Measurements from ENCODE around the gene ALDOA.
"Not testable (repeated sequence)": the region's sequence is repeated elsewhere in the genome, so short reads cannot be mapped to it uniquely, and the experiment has no call there.

The ALDOA gene

GRCh38 chr16:30092373-30093010, 26.9 kb downstream of the ALDOA start:
- DNase-seq: peak; percentile 83

- no peak for DNase-seq
Observed at GRCh38 chr16:30094541-30095165, 29.1 kb downstream of the ALDOA start.

DNA sequence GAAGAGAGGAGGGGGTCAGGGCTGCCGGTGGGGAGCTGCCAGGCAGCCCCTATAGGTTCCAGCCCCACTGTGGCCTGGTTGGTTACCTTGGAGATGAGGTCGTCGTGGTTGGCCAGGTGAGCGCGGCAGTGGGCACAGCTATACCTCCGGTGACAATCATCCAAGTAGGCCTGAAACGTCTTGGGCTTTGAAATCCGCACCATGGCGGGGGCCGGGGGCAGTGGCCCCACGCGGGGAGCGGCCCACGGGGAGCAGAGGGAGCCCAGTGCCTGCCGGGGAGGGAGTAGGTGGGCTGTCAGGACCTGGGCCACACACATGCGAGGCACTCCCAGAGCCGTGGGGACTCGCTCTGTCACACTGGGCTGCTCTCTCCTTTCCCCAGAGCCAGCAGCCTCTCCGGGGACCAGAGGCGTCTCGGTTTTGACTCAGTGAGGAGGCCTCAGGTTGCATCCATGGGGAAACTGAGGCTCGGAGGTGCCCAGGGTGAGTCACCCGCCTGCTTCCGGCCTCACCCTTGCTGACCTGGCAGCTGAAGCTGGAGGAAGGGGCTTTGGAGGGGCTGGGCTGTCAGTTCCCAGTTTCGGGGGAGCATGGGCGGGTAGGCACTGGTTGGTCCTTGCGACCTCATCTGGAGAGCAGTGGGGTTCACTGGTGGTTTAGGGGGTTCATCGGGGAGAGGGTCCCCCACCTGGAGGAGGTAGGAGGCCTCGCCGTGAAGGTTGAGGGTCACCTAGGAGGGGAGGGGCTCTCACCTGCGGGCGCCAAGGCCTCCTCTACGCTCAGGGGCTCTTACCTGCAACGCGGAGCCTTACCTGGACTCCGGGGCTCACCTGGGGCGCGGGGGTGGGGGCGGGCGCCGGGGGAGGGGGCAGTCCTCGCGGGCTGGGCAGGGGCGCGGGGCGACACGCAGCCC, 29.9 kb downstream of the ALDOA start:
- peak; percentile 9 for DNase-seq

GRCh38 chr16:30096105-30096861, 30.7 kb downstream of the ALDOA start, which contains the start of gene YPEL3:
YPEL3 (minus strand) TSS chr16:30096213; CDS start chr16:30095482, 731 bp downstream.
- peak; percentile 90 for DNase-seq

DNA sequence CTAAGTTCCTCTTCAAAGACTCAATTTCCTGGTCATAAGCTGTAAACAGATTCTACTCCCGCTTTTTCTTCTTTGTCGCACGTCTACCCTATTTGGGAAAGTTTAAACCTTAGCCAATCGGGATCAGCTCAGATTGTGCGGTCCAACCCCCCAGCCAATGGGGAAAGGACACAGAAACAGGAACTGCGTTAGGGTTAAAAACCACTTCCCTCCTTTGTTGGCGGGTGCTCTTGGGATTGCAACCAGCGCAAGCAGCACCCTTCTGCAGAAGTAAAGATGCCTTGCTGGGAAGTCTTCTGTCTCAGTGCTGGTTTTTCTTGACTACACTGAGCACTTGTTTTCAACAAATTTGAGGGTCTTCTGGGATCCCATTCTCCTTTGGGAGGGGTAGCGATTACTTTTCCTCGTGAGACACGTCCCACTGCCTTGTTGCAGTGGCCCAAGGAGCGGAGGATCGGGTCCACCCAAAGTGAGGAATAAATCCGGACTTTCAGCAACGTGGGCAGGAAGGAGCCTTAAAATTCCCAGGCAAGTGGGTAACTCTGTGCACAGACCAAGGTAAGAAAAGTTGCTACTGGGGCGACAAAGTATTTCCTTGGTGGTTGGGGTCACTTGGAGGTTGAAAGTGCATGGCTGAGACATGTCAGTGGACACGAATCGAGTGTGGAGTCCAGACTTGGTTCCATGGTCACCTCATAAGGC, 31.5 kb downstream of the ALDOA start:
- peak; percentile 41 for DNase-seq

DNA sequence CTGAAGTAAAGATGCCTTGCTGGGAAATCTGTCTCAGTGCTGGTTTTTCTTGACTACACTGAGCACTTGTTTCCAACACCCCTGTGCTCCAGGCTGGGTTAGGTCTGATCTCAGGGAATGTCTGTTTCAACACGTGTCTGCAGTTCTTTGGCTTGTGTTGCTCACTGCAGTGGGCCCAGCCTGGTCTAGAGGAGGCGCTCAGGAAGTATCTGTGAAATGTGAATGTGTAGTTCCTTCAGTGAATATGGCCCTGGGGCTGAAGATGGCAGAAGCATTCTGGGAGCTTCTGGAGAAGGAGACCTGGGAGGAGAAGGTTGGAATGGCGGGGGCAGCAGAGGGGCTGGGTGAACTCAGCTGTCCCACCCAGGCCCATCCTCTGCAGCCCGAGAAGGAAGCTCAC, 38.5 kb downstream of the ALDOA start:
- no peak for DNase-seq

- no peak for DNase-seq
Observed at GRCh38 chr16:30104492-30104891, 38.9 kb downstream of the ALDOA start.

DNA sequence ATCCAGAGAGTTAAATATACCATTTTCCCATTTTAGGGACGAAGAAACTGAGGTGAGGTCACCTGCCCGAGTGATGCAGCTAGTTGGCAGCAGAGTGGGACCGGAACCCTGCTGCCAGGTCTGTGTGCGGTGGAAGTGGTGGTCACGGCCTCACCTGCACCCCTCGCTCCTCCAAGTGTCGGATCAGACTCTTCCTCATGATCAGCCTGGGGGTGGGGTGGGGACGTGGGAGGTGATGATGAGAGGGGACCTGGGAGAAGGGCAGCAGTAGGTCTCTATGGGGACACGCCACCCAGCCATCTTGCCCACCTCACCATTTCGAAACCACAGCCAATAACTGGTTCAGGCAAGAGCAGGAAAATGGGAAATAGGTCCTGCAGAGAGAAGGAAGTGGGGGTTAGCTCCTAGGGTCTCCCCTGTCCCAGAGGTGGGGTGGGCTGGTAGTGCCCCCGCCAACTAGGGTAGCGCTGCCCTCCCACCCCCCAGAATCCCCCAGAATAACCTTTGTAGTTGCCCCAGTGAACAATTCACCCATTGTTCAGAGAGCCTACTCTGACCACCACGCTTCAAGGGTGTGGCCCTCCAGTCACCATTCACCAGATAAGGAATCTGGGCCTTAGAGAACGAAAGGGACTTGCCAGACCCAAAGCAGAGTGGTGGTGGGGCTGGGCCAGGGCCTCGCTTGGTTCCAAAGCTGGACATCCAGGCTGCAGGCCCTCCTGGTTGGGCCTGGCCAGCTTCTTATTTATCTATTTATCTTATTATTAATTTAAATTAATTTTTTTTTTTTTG, 42.7 kb downstream of the ALDOA start:
- DNase-seq: no peak

- no peak for DNase-seq
Observed at GRCh38 chr16:30110661-30111060, 45.1 kb downstream of the ALDOA start.

- peak; percentile 59 for DNase-seq
Observed at GRCh38 chr16:30112197-30113030, 46.9 kb downstream of the ALDOA start.

DNA sequence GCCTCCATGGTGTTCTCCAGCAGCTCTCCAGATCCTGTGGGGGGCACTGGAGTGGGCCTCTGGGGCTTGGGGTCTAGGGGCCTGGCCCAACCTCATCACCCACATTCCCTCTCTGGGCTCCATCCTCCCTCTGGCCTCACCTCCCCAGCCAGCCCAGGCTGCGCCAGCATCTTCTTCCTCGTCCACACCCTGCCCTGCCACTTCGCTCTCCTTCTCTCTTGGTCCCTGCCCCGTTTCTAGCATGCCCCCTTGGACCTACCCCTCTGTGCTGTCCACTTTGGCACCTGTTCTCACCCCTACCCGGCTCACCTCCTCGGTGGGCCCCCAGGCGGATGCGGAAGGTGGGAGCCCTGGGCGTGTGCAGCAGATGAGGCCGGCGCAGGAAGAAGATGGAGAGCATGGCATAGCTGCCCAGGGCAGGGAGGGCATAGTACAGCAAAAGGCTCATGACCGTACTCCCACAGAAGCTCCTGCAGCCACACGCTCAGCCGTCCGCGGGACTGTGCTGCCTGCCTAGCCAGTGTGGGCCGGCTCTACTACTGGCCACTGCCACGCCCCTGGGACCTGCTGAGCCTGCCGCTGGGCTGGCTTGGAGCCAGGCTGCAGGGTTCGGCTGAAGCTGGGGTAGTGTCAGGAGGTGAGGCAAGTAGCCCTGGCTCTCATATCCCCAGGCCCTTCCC, 47.6 kb downstream of the ALDOA start, which contains the start of gene GDPD3:
GDPD3 (minus strand) TSS at position 507 of the 680 bp plus-strand sequence; CDS start at position 448, 59 bp downstream.
- DNase-seq: no peak

GRCh38 chr16:30113711-30114333, 48.3 kb downstream of the ALDOA start:
- no peak for DNase-seq

DNA sequence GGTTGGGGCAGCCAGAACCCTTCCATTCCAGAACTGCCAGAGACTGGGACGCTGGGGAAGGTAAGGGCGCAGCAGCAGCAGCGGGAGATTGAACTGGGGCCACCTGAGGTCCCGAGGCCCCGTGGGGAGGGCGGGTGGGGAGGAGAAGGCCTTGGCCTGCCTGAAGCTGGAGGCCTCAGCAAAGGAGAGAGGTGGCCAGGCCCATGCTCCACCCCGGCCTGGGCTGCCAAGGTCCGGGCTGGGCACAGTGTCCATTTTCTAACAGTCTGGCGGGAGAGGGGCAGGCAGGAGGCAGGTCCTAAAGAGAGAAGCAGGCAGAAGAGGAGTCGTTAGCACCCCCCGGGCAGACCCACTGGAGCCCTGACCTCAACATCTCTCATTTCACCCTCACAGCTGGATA, 48.9 kb downstream of the ALDOA start:
- DNase-seq: no peak

DNA sequence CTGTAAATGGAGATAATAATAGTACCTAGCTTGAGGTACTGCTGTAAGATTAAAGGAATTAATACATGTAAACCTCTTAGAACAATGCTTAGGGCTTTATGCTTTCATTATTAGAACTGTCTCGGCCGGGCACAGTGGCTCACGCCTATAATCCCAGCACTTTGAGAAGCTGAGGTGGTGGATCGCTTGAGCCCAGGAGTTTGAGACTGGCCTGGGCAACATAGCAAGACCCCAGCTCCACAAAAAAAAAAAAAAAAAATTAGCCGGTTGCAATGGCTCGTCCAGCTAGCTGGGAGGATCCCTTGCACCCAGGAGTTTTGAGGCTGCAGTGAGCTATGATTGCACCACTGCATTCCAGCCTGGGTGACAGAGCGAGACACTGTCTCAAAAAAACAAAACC, 49.3 kb downstream of the ALDOA start:
- DNase-seq: not testable (repeated sequence)

GRCh38 chr16:30115238-30115637, 49.7 kb downstream of the ALDOA start:
- DNase-seq: peak; percentile 43

- DNase-seq: no peak
Observed at GRCh38 chr16:30116291-30117207, 51.0 kb downstream of the ALDOA start.

DNA sequence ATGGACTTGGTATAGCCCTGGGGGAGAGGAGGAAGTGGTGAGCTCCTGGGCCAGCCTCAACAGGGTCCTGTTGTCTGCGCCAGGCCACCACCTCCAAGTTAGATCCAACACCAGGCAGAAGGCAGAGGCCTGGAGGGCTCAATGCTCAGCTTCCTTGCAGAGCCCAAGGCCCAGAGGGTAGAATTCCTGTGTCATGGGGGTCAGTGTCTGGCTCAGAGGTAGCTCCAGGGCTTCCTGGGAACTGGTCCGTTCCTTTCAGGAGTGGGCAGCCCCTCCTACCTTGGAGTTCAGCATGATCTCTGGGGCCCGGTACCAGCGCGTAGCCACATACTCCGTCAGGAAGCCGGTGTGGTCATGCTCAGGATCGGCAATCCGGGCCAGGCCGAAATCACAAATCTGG, 52.2 kb downstream of the ALDOA start:
- DNase-seq: no peak

DNA sequence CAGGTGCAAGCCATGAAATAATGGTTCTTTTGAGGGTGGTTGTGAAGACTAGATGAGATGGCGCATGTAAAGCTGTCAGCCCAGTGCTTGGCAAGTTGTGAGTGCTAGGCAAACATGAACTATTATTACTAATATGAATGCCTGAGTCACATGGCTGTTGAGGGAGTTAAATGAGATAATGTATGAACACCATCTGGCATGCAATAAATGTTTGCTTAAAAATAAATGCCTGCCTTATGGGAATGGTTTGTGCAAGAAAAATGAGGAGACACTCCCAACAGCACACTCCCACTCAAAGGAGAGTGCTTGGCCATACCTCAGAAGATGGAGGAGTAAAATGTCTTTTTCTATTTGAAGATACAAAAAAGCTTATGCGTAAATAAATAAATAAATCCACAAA, 53.9 kb downstream of the ALDOA start:
- DNase-seq: no peak
